OCI-LY7 (cell line): ENCODE measurements around the gene TMEM94. TPM values are rescaled to one million over a fixed set of nuclear protein-coding genes. Genes with fewer than 3 reads are reported as not detected.

Experiments
- BruUV-seq: library from RNA; stranded (reverse); fragments of 400-500 nt; replicated peaks from 2 replicates; lab custom pipeline; 2021; lab: Mats Ljungman, UMichigan
- CTCF ChIA-PET: fragments of 300-600 bp; sonication (Branson Sonifier 250); formaldehyde crosslinking; loops from one replicate; lab custom pipeline; 2022; ENCODE audit warnings: antibody characterized with exemption; ENCODE audit not compliant: unreplicated experiment; lab: Charles Lee
- POLR2A ChIA-PET: fragments of 300-600 bp; sonication (Branson Sonifier 250); formaldehyde crosslinking; loops from one replicate; lab custom pipeline; 2022; ENCODE audit warnings: antibody characterized with exemption; lab: Charles Lee
- DNase-seq: peaks from one replicate; pipeline ENCODE4 v3.0.0-alpha.2; 2015; ENCODE audit warnings: low spot score
- H2AFZ ChIP-seq: fragments of 200-600 bp; sonication (generic), shearing (Covaris generic); 2 replicates; pipeline ENCODE4 v1.6.1; 2014; ENCODE audit warnings: mild to moderate bottlenecking, antibody characterized with exemption, low read length, moderate library complexity
- H3K27ac ChIP-seq: fragments of 200-600 bp; sonication (generic); 2 replicates; pipeline ENCODE4 v1.5.1; 2014; ENCODE audit warnings: mixed run types, low read depth, mild to moderate bottlenecking, moderate library complexity, low read length, inconsistent platforms; ENCODE audit not compliant: poor library complexity, severe bottlenecking
- H3K36me3 ChIP-seq: fragments of 200-600 bp; sonication (generic); 2 replicates; pipeline ENCODE4 v1.6.1; 2014; ENCODE audit warnings: mild to moderate bottlenecking, antibody characterized with exemption, low read length, moderate library complexity, mixed read lengths; ENCODE audit not compliant: insufficient read depth
- H3K4me1 ChIP-seq: fragments of 200-600 bp; sonication (generic); 2 replicates; pipeline ENCODE4 v1.5.1; 2014; ENCODE audit warnings: mild to moderate bottlenecking, low read length; ENCODE audit not compliant: insufficient read depth, poor library complexity, severe bottlenecking
- H3K4me2 ChIP-seq: fragments of 200-600 bp; sonication (generic); 2 replicates; pipeline ENCODE4 v1.6.1; 2014; ENCODE audit warnings: mild to moderate bottlenecking, low read length
- H3K4me3 ChIP-seq: fragments of 200-600 bp; sonication (generic); 2 replicates; pipeline ENCODE4 v1.5.1; 2014; ENCODE audit warnings: mild to moderate bottlenecking, low read depth, low read length; ENCODE audit not compliant: poor library complexity, severe bottlenecking
- H3K79me2 ChIP-seq: fragments of 200-600 bp; sonication (generic); 2 replicates; pipeline ENCODE4 v1.6.1; 2016; ENCODE audit warnings: low read depth, mild to moderate bottlenecking, low read length, moderate library complexity, mixed read lengths; ENCODE audit not compliant: insufficient read depth
- H3K9me2 ChIP-seq: fragments of 200-600 bp; sonication (generic); 2 replicates; pipeline ENCODE4 v1.6.1; 2016; ENCODE audit warnings: mild to moderate bottlenecking, low read length, mixed read lengths; ENCODE audit not compliant: insufficient read depth
- H3K9me3 ChIP-seq: fragments of 200-600 bp; sonication (generic); 2 replicates; pipeline ENCODE4 v1.6.1; 2014; ENCODE audit warnings: mild to moderate bottlenecking, mixed run types, low read length, mixed read lengths
- H4K20me1 ChIP-seq: fragments of 200-600 bp; sonication (generic); 2 replicates; pipeline ENCODE4 v1.6.1; 2014; ENCODE audit warnings: mild to moderate bottlenecking, antibody characterized with exemption, low read length, moderate library complexity, mixed read lengths; ENCODE audit not compliant: insufficient read depth
- EZH2phosphoT487 ChIP-seq: fragments of 200-600 bp; sonication (generic); IDR thresholded peaks from 2 replicates; pipeline ENCODE4 v1.6.1; 2018; ENCODE audit warnings: low read depth, borderline replicate concordance, mild to moderate bottlenecking, mixed run types, antibody characterized with exemption, low read length, moderate library complexity, mixed read lengths
- intact Hi-C: fragments of 100-400 bp; cut with micrococcal nuclease; formaldehyde crosslinking; loops from one replicate; pipeline ENCODE4 v1.10.0; 2022; ENCODE audit not compliant: unreplicated experiment
- total RNA-seq, 2 experiments: library from RNA; depleted of rRNA in 1 of 2; stranded (reverse); fragments of >200 nt in 1 of 2; shearing (Covaris generic) in 1 of 2; gene quantifications; 2 replicates each; pipeline ENCODE4 v1.2.3, GENCODE V29; 2014 to 2022
- TF ChIP-seq, protein P1 (sequence below): fragments of 200-600 bp; sonication (generic); conservative IDR thresholded peaks from 2 replicates; pipeline ENCODE4 v1.5.1; 2014; ENCODE audit warnings: mild to moderate bottlenecking, antibody characterized with exemption, low read length, moderate library complexity, mixed read lengths

Gene TMEM94
- total RNA-seq, 2 experiments from 2014 or later = 60.6 to 121 TPM

DNA sequence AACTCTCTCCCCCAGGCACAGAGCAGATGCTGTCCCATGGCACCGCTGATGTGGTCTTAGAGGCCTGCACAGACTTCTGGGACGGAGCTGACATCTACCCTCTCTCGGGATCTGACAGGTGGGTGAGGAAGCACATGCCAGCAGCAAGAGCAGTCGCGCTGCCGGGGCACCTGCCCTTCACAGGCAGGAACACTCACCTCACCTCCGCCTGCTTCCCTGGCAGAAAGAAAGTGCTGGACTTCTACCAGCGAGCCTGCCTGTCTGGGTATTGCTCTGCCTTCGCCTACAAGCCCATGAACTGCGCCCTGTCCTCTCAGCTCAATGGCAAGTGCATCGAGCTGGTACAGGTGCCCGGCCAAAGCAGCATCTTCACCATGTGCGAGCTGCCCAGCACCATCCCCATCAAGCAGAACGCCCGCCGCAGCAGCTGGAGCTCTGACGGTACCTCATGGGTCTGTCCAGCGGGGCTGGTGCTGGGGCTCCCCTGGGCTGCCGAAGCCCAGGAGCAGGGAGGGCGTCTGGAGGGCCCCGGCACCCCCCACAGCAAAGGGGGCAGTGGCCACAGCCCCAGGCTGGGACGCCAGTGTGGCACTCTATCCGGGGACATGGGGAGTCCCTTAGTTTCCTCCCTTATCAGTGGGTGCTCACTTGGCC is 37.2 kb downstream of the TMEM94 start:
- Histone ChIP-seq H3K9me2 (no peaks in the 10 kb centered on the region), H2AFZ (no peak overlapping the region), H3K27ac (no peak overlapping the region), H3K79me2 (no peaks in the 10 kb centered on the region), H3K36me3 (no peaks in the 10 kb centered on the region), H3K4me2 (no peak overlapping the region), H3K4me1 (no peaks in the 10 kb centered on the region), H3K9me3 (no peaks in the 10 kb centered on the region), H4K20me1 (no peaks in the 10 kb centered on the region), H3K4me3 (no peak overlapping the region)
- intact Hi-C loops = no loop called here
- no peak for TF ChIP-seq EZH2phosphoT487
- TF ChIP-seq, protein P1, sequence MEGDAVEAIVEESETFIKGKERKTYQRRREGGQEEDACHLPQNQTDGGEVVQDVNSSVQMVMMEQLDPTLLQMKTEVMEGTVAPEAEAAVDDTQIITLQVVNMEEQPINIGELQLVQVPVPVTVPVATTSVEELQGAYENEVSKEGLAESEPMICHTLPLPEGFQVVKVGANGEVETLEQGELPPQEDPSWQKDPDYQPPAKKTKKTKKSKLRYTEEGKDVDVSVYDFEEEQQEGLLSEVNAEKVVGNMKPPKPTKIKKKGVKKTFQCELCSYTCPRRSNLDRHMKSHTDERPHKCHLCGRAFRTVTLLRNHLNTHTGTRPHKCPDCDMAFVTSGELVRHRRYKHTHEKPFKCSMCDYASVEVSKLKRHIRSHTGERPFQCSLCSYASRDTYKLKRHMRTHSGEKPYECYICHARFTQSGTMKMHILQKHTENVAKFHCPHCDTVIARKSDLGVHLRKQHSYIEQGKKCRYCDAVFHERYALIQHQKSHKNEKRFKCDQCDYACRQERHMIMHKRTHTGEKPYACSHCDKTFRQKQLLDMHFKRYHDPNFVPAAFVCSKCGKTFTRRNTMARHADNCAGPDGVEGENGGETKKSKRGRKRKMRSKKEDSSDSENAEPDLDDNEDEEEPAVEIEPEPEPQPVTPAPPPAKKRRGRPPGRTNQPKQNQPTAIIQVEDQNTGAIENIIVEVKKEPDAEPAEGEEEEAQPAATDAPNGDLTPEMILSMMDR = no peak
- no TSS peak for BruUV-seq
- ChIA-PET CTCF (interaction anchor here (0.5 kb wide), 1 partner anchor 98 kb away, joined by 3 read pairs; no protein-coding TSS in a partner anchor), POLR2A (interaction anchor here (0.6 to 0.8 kb wide), 2 partner anchors 78 to 362 kb away, joined by 3 read pairs; partner anchors contain the start of gene NT5C)
- no peak for DNase-seq

DNA sequence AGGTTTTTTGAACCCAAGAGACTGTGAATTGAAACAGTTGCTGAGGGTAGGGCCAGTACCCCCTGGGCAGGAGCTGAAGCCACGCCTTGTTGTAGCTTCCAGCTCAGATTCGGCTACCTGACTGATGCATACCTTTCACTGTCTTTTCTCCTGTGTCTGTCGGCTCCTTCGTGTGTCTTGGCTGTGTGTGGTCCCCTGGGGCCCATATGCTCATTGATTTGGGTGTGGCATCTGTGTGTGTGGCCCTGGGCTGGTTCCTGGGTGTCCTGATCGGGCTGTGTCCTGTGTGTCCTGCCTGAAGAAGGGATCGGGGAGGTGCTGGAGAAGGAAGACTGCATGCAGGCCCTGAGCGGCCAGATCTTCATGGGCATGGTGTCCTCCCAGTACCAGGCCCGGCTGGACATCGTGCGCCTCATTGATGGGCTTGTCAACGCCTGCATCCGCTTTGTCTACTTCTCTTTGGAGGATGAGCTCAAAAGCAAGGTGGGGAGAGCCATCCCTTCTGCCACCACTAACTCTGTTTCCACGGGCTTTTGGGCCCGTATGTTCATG is 38.0 kb downstream of the TMEM94 start:
- no peak for TF ChIP-seq EZH2phosphoT487
- TF ChIP-seq, protein P1 = no peak
- Histone ChIP-seq H3K9me2 (no peaks in the 10 kb centered on the region), H3K27ac (no peak overlapping the region), H3K9me3 (no peaks in the 10 kb centered on the region), H4K20me1 (no peaks in the 10 kb centered on the region), H3K4me3 (no peak overlapping the region), H3K4me1 (no peaks in the 10 kb centered on the region), H3K79me2 (no peaks in the 10 kb centered on the region), H2AFZ (no peak overlapping the region), H3K4me2 (no peak overlapping the region), H3K36me3 (no peaks in the 10 kb centered on the region)
- intact Hi-C loops = no loop called here
- CTCF ChIA-PET = no interaction called here
- BruUV-seq = no TSS peak
- no peak for DNase-seq
- POLR2A ChIA-PET = interaction anchor here (0.6 to 1.5 kb wide), 3 partner anchors 10 to 363 kb away, joined by 3 to 6 read pairs (median 3); partner anchors contain the start of gene NT5C

DNA sequence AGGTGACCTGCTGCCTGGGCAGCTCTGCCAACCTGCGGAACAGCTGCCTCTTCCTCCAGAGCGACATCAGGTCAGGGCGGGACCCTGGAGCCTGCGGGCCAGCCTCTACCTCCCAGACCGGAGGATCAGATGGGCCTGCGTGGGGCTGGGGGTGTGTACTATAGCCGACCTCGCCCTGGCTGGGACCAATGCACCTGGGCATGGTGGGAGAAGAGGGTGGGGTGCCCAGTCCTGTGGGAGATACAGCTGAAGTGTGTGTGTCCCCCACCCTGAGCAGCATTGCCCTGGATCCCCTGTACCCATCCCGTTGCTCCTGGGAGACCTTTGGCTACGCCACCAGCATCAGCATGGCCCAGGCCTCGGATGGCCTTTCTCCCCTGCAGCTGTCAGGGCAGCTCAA is 39.6 kb downstream of the TMEM94 start:
- H3K27ac ChIP-seq = no peak overlapping the region
- ChIA-PET POLR2A (no interaction called here), CTCF (interaction anchor here (0.5 kb wide), 1 partner anchor 9 kb away, joined by 3 read pairs; no protein-coding TSS in a partner anchor)
- no peaks in the 10 kb centered on the region for H3K4me1 ChIP-seq
- no peaks in the 10 kb centered on the region for H4K20me1 ChIP-seq
- BruUV-seq = no TSS peak
- no peak for TF ChIP-seq EZH2phosphoT487
- no peak for DNase-seq
- no peak overlapping the region for H3K4me2 ChIP-seq
- no peaks in the 10 kb centered on the region for H3K9me2 ChIP-seq
- no peak overlapping the region for H2AFZ ChIP-seq
- no peak overlapping the region for H3K4me3 ChIP-seq
- intact Hi-C loops = no loop called here
- H3K9me3 ChIP-seq = no peaks in the 10 kb centered on the region
- no peaks in the 10 kb centered on the region for H3K36me3 ChIP-seq
- no peaks in the 10 kb centered on the region for H3K79me2 ChIP-seq
